Pons (tissue), 1 donor: ENCODE results near the gene NOTCH3.
A peak's percentile ranks its signal among the peaks of the same experiment; 100 is the strongest.

Experiments used
- DNase-seq: peaks from one replicate; pipeline ENCODE4 v3.0.0-alpha.2; 2016; ENCODE audit warnings: low spot score

The NOTCH3 gene

DNA sequence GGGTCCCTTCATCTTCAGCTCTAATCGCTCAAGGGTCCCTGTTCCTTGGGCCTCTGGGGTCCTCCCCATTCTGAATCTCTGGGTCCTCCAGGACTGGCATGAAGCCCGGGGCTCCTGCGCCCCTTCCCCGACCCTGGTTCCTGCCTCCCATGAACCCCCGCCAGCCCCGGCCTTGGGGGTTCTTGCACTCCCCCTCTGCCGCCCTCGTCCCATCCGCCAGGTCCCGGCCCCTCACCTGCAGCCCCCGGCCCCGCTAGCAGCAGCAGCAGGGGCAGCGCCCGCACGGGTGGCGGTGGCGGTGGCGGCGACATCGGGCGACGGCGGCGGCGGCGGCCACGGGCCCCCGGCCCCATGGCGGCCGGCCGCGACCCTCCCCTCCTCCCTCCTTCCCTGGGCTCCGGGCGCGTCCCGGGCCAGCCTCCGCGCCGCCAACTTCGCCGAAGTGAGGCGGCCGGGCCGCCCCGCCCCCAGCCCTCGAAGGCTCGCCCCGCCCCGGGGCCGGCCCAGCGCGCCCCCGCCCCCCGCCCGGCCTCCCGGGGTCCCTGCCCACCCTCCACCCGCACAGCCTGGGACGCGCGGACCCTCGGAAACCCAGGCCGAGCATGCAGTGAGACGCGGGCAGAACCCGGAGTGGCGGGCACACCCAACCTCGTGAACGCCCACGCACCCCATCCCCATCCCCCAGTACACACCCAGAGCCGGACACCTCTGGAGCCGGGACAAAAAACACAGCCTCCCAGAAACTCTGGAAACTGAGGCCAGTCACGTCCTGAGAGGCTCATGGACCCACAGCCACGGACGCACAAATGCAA is at the start of gene NOTCH3:
Gene NOTCH3 (minus strand): TSS at position 443 of the 812 bp plus-strand sequence. CDS start 90 bp downstream, at position 353.
- DNase-seq = no peak

DNA sequence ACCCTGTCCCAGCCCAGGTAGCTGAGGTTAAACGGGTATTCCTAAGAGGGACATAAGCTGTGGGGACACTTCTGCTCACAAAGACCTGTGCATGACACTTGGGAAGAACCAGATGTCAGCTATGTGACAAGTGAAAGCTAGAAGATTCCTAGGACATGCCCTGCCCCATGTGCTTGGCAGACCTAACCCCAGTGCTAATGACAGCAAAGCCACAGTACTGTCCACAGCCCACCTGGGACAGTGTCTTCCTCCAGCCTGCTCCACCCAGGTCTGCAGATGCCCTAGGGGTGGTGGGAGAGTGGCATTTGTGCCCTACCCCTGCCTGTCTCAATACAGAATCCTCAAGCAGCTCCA is 49.8 kb upstream of the NOTCH3 start:
- DNase-seq = no peak

DNA sequence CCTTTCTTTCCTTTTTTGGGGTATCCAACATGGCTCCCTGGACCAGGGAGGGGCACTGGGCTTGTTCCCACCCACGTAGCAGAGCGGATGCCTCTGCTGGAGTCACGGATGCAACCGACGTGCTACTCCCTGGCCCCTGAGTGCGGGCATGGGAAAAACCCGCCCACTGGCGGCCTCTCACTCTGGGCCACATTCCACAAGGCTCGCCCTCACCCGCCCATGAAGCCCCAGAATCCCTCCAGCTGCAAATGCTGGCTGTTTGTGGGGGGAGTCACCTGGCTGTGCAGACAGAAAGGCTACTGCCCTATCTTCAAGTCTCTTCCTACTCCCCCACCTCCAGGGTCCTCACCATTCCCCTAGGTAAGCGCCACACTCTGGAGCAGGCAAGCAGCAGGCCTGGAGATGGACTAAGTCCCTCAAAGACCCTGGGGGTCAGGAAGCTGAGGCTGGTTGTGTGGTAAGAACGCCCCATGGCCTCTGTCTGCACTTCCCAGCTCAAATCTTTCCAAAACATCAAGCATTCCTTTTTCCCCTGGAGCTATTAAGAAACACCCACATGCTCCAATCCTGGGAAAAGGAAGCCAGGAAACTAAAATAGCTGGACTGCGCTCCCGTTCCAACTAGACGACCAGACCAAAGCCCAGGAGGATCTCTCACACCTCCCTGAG is 49.3 kb upstream of the NOTCH3 start:
- no peak for DNase-seq

DNA sequence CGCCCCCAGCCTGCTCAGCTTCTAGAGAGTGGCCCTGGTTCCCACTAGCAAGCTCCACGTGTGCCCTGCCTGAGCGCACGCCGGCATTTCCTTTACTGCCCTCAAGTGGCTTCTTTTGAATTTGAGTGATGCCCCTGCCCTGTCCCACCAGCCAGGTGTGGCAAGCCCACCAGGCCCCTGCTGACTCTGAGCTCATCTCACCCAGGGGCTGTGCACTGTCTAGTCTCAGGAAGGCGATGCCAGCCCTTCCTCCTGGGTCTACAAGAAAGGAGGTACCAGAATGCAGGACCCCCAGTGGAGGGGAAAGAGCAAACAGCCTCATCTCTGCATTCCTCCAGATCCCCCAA is 48.7 kb upstream of the NOTCH3 start:
- no peak for DNase-seq

DNA sequence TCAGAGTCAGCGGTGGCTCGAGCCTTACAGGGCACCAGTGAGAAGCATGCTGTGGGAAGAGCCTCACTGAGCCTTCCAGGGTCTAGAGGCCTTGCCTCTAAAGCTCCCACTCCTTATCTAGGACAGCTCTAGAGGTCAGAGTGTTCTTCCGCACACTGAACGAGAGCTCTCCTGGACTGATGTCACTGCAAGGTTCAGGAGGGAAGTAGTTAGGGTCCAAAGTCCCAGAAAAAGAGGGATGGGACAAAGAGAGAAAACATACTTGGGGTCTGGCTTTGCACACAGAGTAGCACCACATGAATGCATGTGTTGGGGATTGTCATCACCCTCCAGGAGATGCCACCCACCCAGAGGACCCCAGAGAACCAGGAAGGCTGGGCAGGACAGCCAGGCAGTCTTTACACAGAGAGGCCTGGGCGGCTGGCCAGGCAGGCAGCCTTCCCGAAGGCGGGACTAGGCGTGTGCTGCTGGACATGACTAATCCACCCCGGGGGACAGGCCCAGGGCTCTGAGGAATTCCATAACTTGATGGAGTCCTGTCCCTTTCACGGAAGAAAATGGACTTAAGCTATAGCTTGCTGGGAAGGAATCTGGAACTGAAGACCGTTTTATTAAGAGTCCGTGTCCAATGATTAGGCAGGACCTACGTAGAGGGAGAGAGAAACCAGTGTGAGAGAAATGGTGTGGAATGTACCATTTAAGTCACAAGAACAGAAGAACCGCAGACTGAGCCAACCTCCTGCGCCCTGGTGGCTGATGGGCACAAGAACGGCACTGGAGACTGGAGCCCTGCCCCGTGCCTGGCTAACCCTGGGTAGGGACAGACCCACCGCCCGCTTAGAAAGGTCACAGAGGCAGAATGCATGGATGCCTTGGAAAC is 48.1 kb upstream of the NOTCH3 start:
- DNase-seq = peak; percentile 45

DNA sequence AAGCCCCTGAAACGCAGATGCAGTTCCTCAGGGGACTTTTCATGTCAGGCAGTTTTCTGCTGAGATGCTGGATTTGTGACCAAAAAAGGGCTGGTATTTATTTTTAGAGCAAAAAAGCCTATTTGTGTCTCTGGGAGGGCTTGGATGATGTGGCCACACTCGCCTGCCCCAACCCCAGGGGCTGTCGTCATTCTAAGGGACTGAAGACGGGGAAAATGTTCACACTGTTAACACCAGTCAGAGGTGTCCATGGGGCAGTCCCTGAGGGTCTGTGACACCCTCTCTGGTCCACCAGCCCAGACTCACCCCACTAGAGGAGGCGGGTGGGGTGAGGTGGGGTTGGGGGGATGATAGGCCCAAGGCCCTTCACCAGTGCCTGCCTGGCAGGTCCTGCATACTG is 47.3 kb upstream of the NOTCH3 start:
- DNase-seq = no peak

DNA sequence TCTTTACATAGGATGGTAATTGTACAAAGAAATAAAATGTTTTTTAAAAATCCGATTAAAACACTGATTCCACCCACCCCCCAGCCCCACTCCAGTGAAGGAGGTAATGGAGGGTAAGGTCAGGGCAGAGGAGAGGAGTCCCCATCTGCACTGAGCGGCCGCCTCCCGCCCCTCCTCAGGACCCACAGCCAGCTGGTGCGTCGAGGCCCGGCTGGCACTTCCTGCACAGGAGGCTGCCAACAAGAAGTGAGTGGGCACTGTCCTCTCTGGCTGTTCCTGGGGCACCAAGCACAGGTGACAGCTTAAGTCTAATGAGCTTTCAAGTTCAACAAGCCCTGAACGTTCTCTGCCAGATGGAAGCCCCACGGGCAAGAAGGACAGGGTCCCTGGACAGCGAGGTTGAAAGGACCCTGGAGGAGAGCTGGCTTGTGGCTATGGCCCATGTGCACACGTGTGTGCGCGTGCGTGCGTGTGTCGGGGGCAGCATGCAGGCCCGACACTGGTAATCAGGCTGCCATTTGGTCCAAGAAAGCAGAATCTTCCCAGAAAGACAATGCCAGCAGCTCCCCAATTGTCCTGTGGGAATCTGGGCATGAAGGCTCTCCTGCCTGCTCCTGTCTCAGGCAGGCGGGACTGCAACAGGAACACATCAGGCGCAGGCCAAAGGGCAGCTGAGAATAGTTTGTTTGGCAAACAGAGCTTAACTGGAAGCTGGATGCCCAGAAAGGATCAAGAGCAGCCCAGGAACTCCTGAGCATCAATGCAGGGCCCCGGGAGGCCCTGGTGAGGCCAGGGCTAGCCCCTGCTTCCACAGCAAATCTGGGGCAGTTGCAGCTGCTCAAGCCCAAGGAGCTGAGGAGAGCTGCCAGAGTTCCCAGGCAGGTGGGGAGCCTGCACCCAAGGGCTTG is 46.6 kb upstream of the NOTCH3 start:
- DNase-seq = no peak

DNA sequence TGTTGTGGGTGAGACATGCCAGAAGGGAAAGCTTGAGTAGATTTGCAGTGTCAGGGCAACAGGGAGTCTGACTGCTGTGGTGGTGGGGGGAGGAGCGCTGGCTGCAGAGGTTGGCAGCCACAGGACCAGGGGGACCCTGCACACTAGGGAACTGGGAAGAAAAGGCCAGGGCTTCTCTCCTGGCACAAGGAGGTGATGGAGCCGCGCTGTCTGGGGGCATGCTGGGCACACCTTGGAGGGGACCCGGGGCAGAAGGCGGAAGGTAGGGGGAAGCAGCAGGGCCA is 45.3 kb upstream of the NOTCH3 start:
- no peak for DNase-seq

DNA sequence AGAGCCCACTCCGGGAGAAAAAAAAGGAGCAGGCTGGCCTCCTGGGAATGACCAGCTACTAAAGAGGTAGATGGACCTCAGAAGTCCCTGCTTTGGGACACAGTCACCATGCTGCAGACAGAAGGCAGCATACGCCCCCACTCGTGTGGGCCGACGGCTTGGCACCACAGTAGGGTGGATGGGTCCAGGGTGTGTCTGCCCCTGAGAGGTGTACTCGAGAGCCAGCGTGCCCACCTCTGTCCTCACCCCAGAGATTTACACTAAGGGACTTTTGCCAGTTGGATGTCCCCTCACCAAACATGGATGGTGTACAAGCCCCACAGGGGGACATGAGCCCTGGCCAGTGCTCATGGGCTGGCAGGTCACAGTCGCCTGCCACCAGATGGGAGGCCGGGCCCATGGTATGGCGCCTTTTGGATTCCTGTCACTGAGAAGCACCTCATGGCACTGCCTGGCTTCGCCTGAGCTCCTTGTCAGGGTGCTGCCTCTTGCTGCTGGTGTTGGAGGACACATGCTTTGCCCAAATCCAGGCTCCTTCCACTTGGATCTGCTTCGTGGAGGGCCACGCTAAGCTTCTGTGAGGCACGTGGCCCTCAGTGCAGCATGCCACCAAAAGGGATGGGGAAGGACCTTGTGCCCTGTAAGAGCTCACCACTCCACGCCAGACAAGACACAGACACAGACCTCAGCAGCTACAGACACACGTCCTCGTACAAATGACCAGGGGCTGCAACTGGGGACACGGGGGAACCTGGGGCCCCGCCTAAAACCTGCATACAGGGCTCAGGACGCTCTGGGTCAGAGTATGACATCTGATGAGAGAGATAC is 44.8 kb upstream of the NOTCH3 start:
- DNase-seq = no peak

DNA sequence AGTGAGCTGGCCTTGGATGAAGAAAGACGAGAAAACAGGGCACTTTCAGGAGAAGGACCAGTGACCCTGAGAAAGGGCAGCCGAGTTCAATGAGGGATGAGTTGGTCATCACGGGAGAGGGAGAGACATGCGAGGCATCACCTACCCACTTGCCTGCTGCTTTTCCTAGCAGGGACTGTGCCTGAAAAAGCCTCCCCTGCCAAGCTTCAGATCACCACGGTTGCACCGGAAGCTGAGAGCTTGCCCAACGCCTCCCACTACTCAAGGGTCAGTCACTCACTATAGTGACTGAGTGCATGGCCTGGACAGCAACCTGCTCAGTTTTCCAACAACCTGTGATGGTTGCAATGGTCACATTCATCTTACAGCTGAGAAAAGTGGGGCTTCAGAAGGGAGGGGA is 44.0 kb upstream of the NOTCH3 start:
- no peak for DNase-seq

DNA sequence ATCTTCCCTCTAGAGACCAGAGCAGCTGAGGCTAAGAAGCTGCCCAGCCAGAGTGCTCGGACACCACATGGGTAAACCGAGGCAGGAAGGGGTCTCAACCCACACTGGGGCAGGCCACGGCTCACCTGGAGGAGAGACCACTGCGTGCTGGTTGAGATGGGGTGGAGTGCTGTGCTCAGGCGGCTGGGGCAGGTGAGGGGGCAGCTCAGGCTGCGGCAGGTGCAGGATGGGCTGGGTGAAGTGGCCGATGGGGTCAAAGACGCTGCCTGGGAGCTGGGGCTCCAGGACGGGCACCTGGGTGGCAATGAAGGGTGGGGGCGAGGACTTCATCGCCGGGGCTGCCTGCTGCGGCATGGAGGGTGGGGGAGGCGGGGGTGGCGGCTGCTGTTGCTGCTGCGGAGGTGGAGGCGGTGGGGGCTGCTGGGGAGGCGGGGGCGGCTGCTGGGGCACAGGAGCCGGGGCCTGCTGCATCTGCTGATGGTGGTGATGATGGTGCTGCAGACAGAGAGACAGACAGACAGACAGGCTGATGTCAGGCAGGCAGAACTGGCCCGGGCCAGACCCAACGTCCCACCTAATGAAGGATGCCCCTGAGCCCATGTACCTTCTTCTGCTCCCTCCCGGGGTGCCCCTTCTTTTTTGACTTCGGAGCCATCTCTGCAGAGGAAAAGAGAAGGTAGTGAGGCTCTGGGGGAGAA is 43.5 kb upstream of the NOTCH3 start:
- DNase-seq = no peak

DNA sequence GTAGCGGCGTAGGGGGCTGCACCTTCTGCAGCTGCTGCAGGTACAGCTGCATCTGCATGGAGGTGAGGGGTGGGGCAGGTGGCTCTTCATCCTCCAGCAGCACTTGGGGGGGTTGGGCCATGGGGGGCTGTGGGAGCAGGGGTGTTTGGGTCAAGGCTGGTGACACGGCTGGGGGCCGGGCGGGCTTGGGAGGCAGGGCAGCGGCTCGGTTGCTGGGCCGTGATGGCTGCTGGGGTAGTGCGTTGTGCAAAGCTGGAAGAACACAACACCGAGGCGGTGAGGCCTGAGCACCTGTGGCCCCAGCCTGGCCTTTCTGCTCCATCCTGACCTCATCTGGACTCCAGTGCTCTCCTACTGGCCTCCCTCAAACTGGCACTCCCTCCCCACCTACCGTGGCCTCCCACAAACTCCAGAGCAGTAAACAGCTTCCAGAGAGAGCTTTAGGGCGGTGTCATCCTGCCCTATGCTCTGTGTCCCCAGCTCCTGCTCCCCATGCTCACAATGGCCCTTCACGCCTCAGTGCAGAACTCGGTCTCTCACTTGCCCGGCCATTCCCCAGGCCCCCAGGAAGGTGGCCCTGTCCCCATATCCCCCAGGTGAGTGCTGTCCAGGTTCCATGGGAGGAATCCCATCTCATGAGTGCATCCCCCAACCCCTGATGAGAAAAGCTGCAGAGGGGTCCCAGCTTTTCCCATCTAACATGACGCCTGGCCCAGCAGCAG is 42.6 kb upstream of the NOTCH3 start:
- no peak for DNase-seq

DNA sequence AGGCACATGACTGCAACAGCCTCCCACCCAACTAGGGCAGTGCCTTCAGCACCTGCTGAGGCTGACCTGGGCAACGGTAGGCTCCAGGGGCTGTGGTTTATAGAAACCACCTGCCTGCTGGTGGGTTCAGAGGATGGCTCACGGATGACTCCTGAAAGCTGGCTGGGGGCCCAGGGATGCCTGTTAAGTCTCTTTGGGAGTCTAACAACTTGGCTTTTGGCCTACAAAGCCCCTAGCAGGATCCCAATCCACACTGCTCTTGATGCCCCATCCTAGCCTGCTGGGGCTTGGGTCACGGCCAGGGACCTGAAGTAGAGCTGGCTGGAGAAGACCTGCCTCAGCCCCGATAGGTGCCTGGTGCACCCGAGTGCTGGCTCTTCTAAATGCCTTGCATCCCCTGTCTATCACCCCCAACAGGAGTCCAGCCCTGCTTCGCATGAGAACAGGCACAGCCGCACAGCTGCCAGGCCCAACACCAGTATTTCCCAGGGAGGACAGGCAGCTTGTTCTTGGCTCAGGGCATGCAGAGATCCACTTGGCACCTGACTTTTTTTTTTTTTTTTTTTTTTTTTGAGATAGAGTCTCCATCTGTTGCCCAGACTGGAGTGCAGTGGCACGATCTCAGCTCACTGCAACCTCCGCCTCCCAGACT is 40.6 kb upstream of the NOTCH3 start:
- no peak for DNase-seq

DNA sequence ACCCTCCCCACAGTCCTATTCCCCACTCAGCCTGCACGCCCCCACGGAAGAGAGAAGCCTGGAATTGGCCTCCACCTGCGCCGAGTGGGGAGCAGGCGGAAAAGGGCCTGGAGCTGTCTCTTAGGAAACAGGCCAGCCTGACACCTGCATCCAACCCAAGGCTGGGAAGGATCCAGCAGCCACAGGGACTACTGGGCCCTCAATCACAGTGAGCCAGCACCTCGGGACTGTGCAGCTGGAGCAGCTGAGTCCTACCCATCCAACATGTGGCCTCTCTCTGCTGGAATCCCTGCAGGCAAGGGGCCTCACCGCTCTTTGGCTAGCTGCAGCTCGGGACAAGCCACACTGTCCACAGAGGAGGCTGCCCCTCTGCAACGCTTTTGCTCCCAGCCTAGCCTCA is 39.7 kb upstream of the NOTCH3 start:
- DNase-seq = no peak

DNA sequence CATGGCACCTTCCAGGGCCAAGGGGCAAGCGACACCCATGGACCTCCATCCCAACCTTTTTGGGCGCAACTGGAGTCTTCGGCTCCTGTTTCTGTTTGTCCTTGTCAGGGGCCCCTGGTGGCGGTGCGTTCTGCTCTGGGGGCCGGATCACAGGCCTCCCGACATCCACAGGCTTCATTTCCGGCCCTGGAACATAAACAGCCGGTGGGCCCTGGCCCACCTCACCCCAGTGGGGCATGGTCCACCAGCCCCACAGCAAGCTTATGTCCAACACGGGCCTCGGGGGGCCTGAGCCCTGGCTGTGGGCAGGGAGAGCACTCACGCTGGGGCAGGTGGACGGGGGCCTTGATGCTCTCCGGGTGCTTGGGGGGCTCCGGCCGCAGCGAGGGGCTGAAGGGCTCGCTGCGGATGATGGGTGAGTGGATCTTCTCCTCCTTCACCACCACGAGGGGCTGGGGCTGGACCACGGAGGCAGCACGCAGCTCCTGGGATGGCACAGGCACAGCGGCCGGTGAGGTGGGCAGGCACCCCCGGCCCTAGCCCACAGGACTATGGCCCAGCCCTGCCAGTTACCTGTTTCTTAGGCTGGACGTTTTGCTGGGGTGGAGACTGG is 38.6 kb upstream of the NOTCH3 start:
- no peak for DNase-seq

DNA sequence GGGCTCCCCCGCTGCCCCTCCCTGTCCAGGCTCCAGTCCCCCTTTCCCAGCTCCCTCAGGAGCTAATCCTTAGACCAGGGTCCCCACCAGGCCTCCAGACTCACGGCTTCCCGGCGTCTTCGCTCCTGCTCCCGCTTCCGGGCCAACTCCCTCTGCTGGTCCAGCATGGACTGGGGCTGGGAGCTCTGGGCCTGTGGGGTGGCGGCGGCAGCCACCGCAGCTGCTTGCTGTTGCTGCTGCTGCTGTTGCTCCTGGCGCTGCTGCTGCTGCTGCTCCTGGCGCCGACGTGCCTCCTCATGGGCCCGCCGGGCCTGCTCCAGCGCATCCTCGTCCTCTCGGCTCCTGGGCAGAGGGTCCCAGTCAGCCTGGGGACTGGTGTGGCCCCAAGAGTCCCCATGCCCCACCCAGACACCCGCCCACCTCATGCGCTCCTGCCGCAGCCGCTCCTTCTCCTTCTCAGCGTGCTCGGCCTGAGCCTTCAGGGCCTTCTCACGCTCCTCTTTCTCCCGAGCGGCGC is 37.9 kb upstream of the NOTCH3 start:
- DNase-seq = no peak

DNA sequence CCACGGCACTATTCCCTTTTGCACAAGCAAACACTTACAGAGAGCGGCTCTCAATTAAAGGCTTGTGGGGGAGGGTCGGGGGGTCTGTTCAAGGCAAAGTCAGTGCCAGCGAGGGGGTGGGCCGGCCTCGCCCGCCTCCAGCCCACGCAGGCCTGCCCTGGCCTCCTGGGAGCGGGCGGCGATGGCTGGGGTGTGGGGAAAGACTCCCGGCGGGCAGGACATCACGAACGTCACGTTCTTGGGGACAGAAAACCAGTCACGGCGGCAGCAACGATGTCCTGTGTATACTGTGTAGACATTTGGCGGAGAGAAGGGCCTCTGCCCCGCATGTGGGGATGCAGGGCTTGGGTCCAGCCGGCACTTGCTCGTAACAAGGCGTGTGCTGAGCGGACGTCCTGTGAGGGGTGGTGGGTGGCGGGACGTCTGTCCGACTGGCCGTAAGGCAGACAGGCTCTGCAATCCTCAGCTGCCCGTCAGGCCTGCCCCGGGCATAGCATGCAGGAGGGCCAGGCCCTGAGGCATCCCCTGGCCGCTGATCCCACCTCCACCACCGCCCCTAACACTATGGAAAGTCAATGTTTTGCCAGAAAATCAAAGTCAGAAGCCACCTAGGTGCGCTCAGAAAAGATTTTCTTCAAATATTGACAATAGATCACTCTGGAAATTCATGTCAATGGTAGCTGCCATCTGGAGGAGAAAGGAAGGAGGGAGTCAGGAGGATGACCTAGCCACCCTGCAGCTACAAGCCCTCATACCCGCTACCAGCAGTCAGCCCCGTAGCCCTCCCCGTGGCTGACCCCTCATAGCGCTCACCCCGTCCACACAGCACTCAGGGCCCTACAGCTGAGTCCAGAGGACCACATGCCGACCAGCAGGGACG is 37.2 kb upstream of the NOTCH3 start:
- DNase-seq = no peak

DNA sequence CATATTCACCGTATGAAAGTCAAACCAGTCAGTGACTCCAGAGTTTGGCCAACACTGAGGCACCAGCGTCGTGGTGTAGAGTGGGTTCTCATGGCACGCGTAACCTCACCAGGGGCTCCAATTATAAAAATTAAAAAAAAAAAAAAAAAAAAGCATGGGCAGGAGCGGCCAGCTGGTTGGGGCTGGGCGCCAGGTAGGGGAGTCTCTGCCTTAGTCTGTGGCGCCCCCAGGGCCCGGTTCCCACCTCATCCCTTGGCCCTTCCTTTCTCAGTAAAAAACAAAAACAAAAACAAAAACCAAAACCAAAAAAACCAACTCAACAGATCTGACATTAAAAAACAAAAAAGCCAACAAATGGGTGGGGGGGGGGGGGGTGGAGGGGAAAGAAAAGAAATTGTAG is 36.1 kb upstream of the NOTCH3 start:
- no peak for DNase-seq
